ENCODE results near the gene MAST1.

DNA sequence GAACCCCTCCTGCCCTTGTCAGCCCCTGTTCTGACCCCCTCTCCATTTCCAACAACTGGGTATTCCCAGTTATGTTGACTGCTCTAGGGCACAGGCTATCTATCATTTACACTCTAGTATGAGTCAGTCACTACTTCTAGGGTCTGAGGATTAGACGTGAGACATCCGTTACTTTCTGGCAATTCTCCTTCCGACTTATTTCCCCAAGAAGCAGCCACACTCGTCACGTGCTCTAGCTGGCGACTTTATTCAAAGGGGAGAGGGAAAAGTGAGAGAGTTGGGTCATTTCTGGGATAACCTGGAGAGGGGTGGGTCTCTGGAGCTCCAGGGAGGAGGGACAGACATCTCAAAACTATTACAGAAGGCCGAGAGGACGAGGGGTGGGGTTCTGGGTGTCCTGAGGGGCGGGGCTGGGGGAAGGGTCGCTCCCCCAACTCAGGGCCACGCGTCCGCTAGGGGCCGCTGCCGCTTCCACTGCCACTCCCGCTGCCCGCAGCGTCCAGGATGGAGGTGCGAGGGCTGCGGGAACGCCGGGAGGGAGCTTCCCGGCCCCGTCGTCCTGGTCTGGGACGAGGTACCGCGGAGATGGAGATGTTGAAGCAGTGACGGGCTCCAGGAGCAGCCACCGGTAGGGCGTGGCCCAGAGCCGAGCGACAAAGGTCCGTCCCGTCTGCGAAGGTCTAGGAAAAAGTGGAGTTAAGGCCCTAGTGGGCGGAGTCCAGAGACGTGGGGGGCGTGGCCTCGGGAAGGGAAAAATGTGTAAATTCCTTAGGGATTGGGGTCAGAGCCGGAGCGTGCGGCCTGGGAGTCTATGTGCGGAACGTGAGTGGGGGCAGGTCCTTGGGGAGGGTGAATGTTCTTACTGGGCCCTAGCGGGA lies 12.8 kb upstream of the MAST1 start:
- TF ChIP-seq, protein P1, sequence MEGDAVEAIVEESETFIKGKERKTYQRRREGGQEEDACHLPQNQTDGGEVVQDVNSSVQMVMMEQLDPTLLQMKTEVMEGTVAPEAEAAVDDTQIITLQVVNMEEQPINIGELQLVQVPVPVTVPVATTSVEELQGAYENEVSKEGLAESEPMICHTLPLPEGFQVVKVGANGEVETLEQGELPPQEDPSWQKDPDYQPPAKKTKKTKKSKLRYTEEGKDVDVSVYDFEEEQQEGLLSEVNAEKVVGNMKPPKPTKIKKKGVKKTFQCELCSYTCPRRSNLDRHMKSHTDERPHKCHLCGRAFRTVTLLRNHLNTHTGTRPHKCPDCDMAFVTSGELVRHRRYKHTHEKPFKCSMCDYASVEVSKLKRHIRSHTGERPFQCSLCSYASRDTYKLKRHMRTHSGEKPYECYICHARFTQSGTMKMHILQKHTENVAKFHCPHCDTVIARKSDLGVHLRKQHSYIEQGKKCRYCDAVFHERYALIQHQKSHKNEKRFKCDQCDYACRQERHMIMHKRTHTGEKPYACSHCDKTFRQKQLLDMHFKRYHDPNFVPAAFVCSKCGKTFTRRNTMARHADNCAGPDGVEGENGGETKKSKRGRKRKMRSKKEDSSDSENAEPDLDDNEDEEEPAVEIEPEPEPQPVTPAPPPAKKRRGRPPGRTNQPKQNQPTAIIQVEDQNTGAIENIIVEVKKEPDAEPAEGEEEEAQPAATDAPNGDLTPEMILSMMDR (conservative IDR thresholded peaks at IDR 0.05; ENCODE audit: low read depth, low read length), result peak; percentile 50
- TF ChIP-seq EZH2 (IDR thresholded peaks at IDR 0.05; ENCODE audit: low read length, unreplicated experiment), result no peak
- no peak for TF ChIP-seq EZH2phosphoT487 (IDR thresholded peaks at IDR 0.05; ENCODE audit: borderline replicate concordance, low read length)

Measured in PC-3 (cell line).